HG03139 (cell line): ENCODE measurements around the gene VWA8.
A peak's percentile ranks its signal among the peaks of the same experiment; 100 is the strongest.
"Not testable (repeated sequence)": the region's sequence is repeated elsewhere in the genome, so short reads cannot be mapped to it uniquely, and the experiment has no call there.

Experiments
- ATAC-seq: cut with Tn5 transposase; IDR thresholded peaks from one replicate; pipeline ENCODE4 v1.9.1; 2021; ENCODE audit not compliant: unreplicated experiment

Gene VWA8

DNA sequence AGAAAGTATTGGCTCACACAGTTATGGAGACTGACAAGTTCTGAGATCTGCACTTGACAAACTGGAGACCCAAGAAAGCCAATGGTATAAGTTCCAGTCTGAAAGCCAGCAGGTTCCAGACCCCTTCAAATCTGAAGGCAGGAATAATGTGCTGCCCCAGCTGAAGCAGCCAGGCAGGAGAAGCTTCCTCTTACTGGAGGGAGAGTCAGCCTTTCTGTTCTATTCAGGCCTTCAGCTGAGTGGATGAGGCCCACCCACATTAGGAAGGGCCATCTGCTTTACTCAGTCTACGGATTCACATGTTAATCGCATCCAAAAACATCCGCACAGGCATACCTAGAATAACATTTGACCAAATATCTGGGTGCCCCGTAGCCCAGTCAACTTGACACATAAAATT is 8.2 kb upstream of the VWA8 start:
- ATAC-seq, result no peak

DNA sequence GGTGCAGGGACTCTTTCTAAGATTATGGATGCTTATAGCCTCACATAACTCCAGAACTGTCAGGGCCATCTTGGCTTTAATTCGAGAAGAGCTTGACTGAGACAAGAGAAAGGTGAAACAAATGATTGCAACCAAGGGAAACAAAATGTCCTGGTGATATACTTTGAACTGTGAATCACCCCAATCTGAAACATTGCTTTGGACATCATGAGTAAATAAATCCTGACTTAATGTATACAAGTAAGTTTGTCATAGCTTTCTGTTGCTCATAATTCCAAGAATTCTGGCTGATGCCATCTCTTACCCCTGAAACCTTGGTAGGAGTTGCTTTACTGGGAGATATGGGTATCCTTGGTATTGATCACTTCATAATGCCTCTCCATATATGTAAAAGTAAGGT is 5.8 kb upstream of the VWA8 start:
- no peak for ATAC-seq

GRCh38 chr13:41962994-41963393 is 2.1 kb upstream of the VWA8 start:
- ATAC-seq, result no peak

DNA sequence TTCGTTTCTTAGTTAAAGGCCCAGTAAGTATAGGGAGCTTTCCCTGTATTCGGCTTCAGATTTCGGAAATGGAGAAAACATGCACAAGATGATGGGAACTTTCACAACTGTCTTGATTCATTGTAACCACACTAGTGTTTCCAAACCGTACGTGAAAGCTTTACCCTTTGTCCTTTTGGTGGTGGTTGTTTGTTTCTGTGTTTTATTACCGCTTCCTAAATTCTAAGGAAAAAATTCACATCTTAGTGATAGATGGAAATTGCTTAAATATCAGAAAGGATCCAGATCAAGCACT is 504 bp upstream of the VWA8 start:
- ATAC-seq, result no peak

DNA sequence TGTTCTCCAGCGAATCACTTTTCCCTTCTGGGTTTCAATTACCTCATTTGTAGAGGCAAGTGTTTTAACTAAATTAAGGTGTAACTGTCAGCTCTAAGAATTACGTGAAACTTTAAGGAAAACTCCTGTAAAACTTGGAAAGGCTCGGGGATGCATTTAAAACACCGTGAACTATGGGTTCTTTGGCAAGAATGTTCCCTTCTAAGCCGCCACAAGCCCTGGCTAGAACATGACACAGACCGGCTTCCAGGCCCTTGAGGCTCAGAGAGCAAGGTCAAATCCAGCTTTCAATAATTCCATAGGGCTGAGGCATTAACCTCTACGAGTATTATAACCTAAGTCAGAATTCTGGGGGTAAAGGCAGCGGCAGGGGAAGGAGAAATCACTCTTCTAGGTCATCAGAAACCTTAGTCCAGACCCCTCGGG is 685 bp downstream of the VWA8 start:
- ATAC-seq, result peak; percentile 5

DNA sequence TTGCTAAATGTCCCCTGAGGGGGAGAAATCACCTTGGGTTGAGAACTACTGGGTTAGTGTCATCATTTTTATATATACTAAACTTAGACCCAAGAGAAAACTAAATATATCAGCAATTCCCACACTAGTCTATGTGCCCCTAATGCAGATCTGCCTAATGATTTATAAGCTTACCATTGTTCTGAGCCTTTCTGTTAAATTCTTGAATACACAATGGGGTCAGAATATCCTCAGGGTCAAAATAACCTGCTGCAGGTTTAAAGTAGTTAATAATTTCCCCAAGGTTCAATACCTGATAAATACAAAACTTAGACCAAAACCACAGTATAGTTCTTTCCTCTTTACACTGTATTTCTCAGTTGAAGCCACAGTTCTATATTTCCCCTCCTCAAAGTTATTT is 4.6 kb downstream of the VWA8 start:
- no peak for ATAC-seq

- ATAC-seq, result no peak
Observed at GRCh38 chr13:41955605-41956004, 5.3 kb downstream of the VWA8 start.

DNA sequence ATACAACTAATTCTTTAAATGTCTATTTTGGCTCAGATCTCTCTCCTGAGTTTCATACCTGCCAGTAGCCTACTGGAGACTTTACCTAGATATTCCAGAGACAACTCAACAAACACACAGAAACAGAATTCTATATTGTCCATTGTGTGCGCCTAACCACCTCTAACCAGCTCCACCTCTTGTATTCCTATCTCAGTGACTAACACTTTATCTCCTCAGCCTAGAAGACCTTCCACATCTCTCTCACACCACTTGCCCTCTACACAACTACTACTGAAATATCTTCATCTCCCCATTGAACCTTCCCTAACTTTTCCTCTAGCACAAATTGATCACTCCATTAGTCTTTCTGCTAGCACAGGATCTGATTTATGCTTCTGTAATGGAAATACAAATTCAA is 6.7 kb downstream of the VWA8 start:
- no peak for ATAC-seq

GRCh38 chr13:41952749-41953148 is 8.2 kb downstream of the VWA8 start:
- no peak for ATAC-seq

GRCh38 chr13:41949104-41949503 is 11.8 kb downstream of the VWA8 start:
- ATAC-seq, result not testable (repeated sequence)

DNA sequence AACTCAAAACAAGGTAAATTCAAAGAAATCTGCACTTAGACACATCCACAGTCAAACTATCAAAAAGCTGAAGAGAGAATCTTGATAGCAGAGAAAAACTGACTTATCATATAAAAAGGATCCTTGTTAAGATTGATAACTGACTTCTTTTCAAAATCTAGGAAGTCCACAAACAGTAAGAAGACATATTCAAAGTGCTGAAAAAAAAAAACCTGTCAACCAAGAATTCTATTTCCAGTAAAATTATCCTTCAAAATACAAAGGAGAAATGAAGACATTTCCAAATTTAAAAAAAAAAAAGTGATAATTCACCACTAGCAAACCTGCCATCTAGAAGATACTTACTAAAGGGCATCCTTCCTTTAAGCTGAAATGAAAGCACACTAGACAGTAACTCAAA is 15.0 kb downstream of the VWA8 start:
- ATAC-seq, result no peak

DNA sequence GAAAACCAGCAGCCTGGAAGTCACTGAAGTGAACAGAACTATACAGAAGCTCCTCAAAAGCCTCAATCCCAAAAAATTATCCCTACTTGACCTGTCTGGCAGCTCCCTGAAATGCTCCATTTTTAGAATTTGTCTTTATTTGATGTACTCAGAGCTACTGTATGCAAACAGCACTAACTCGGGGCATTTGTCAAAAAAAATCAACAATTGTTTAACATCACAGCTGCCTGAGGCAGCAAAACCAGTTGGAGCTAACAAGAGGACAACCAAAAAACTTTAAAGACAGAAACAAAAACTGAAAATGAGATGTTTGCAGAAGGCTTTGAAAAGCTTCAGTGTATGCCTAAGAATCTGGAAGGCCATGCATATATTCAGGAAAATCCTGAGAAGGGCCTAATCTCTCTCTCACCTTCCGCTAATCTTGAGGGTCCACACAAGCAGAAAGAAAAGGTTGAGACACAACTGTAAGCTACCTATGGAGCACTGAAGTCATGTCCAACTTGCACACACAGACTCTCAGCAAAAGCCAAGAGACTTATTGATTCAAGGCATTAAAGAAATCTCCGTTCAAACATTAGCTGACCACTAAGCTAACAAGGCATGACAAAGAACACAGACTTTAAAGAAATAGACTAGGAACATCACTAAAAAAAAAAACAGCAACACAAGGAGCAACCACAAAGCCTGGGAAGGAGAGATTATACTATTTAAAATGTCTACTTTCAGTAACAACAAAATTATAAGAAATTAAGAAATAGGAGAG is 16.1 kb downstream of the VWA8 start:
- no peak for ATAC-seq

DNA sequence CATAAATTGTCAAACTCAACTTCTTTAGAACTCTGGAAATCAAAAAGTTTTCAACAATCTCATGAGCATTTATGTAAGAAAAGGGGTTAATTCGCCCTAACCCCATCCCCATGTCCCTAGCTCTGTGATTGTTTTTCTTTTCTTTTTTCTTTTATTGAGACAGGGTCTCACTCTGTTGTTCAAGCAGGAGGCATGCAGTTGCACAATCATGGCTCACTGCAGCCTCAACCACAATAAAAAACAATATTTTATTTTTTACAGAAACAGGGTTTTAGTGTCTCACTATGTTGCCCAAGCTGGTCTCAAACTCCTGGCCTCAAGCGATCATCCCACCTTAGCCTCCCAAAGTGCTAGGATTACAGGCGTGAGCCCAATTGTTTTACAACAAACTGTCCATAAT is 16.7 kb downstream of the VWA8 start:
- ATAC-seq, result no peak

GRCh38 chr13:41942462-41943094 is 18.3 kb downstream of the VWA8 start:
- no peak for ATAC-seq

DNA sequence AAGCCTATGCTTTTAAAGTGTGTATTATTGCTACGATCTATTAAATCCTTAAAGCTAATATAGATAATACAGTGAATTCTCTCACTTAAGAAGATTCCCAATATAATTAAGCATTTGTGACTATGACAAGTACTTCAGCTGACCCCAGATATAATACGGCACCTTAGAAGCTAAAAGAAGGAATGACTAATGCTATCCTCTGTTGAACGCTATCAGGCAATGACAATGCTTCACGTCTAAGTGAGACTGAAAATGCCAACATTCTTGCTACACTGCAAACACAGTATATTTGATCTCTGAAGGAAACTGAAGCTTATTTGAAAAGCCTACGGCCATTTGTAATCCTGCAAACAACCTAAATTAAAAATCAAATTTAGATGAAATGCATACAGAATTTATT is 19.7 kb downstream of the VWA8 start:
- ATAC-seq, result no peak

DNA sequence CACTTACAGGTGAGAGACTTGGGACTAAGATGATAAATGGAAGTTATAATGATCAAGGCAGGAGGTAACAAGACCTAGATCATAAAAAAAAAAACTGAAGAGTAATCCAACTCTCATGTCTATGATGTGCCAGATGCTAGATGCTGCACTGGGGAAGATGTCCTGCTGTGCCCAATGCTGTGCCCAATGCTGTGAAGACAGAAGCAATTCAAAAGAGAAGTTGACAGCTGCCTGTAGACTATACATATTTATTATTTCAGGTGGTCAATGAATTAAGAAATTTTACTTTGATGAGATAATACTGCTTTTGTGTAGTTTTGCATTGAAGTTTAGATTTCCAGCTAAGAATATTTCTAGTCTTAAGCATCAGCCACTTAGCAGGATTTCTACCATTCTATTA is 21.5 kb downstream of the VWA8 start:
- no peak for ATAC-seq

DNA sequence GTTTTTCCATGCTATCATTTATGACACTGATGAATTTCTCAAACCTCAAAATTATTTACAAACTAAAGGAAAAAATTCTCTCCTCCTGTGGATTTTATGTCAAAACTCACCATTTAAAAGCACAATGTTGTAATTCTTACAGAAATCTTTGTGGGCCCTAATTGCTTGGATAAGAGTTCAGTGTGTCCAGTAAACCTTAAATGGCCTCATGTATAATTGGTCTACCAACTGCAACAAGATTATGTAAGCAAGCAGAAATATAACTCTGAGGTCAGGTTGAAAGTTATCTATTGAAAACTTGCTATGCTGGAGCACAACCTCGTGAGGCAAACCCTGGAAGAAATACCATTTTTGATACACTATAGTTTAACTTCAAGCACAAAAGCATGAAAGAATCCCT is 22.0 kb downstream of the VWA8 start:
- ATAC-seq, result no peak

DNA sequence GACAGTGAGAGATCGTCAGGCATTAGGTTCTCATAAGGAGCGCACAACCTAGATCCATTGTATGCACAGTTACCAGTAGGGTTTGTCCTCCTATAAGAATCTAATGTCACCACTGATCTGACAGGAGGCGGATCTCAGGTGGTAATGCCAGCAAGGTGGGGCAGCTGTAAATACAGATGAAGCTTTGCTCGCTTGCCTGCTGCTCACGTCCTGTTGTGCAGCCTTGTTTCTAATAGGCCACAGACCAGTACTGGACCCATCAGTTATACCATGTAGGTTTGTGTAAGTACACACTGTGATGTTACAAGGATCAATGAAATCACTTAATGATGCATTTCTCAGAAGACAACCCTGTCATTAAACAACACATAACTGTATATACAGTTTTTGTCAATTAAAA is 23.5 kb downstream of the VWA8 start:
- ATAC-seq, result no peak

DNA sequence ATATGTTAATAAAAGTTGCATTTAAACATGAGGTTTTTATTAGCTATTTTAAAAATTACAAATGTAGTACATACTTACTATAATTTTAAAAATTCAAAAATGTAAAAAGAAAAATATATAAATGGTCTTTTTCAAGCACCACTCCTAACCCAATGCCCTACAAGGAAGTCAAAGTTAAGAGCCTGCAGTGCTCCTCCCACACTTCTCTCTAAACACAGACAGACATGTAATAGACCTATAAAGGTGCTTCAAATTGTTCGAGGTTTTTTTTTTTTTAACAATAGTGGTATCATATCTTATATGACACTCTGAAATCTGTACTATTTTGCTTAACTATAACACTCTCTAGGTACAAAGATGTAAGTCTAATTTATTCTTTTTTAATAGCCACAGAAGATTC is 25.4 kb downstream of the VWA8 start:
- ATAC-seq, result no peak

DNA sequence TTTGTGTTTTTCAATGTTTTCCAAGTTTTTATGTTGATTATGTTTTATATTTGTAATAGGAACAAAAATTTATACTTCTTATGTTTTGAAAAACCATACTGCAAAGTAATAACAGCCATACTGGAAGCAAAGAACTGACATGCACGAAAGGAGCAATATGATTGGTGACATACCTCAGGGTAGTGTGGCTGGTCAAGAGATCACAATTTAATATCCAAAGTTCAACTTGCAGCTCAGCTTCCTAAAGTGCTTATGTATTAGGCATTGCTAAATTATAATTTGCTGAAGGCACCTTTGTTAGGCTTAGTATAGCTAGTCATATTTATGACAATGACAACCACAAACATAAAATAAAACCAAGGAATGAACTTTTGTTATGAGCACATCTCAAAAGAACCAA is 25.9 kb downstream of the VWA8 start:
- no peak for ATAC-seq

GRCh38 chr13:41934120-41934519 is 26.8 kb downstream of the VWA8 start:
- ATAC-seq, result no peak

DNA sequence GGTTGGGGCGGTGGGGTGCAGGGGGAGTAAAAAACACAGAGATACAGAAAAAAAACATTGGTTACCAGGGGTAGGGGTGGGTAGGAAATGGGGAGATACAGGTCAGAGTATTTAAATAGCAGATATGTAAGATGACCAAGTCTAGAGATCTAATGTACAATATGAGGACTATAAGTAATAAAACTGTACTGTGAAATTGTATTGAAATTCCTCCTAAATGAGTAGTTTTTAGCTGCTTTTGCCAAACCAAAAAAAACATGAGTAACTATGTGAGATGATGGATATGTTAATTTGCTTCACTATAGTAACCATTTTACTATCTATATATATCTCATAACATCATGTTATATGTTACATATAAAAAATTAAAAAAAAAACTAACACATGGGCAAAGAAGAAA is 29.6 kb downstream of the VWA8 start:
- ATAC-seq, result no peak

- no peak for ATAC-seq
Observed at GRCh38 chr13:41930154-41930553, 30.8 kb downstream of the VWA8 start.
